ENCODE data around the gene SERP1.

- TF ChIP-seq CTCF (IDR thresholded peaks at IDR 0.05): no peak
- TF ChIP-seq POLR2AphosphoS5 (IDR thresholded peaks at IDR 0.05): no peak
- no peak for TF ChIP-seq POLR2A (IDR thresholded peaks at IDR 0.05)
These were observed 51.8 kb downstream of the SERP1 start for GRCh38 chr3:150494411-150494977.

All from prostate gland (tissue), 2 donors.